Activated CD4-positive, alpha-beta T cell treated with anti-CD3 and anti-CD28 coated beads, Interleukin-2, amount 10 ng/mL, durations not matched to agents 7 days and 5 days (primary cell): Measurements from ENCODE around the gene GRK3. TPM values are rescaled to one million over a fixed set of nuclear protein-coding genes. Genes with fewer than 3 reads are reported as not detected.
A peak's percentile ranks its signal among the peaks of the same experiment; 100 is the strongest.
"Not testable (repeated sequence)": the region's sequence is repeated elsewhere in the genome, so short reads cannot be mapped to it uniquely, and the experiment has no call there.

Experiments
- CTCF ChIA-PET: fragments of 350-600 bp; sonication (Branson Sonifier 250); formaldehyde crosslinking; loops from one replicate; lab custom pipeline; 2021; ENCODE audit warnings: antibody characterized with exemption; lab: Charles Lee
- POLR2A ChIA-PET: fragments of 350-600 bp; sonication (Branson Sonifier 250); formaldehyde crosslinking; loops from one replicate; lab custom pipeline; 2021; ENCODE audit warnings: antibody characterized with exemption; lab: Charles Lee
- DNase-seq: peaks from one replicate; pipeline ENCODE4 v3.0.0-alpha.2; 2020
- H3K27ac Mint-ChIP-seq: one replicate; pipeline ENCODE4 v1.8.0; 2021; ENCODE audit warnings: mild to moderate bottlenecking, moderate library complexity, mixed read lengths
- H3K27me3 Mint-ChIP-seq: one replicate; pipeline ENCODE4 v1.8.0; 2021; ENCODE audit warnings: mixed read lengths
- H3K36me3 Mint-ChIP-seq: one replicate; pipeline ENCODE4 v1.8.0; 2021; ENCODE audit warnings: low read depth, mixed read lengths
- H3K4me1 Mint-ChIP-seq: one replicate; pipeline ENCODE4 v1.8.0; 2021; ENCODE audit warnings: mixed read lengths
- H3K4me3 Mint-ChIP-seq: one replicate; pipeline ENCODE4 v1.8.0; 2021; ENCODE audit warnings: mild to moderate bottlenecking, moderate library complexity, mixed read lengths
- H3K9me3 Mint-ChIP-seq: one replicate; pipeline ENCODE4 v1.8.0; 2021; ENCODE audit warnings: mixed read lengths
- total RNA-seq, 2 experiments: library from RNA; stranded (reverse); gene quantifications; one replicate each; pipeline ENCODE4 v1.2.3, GENCODE V29; 2021

Gene GRK3
- total RNA-seq, 2 experiments from 2014 or later, result 23.4 to 24.2 TPM

- H3K9me3 Mint-ChIP-seq, result no peaks in the 10 kb centered on the region
These were observed 138.2 kb downstream of the GRK3 start for GRCh38 chr22:25702571-25703167.

DNA sequence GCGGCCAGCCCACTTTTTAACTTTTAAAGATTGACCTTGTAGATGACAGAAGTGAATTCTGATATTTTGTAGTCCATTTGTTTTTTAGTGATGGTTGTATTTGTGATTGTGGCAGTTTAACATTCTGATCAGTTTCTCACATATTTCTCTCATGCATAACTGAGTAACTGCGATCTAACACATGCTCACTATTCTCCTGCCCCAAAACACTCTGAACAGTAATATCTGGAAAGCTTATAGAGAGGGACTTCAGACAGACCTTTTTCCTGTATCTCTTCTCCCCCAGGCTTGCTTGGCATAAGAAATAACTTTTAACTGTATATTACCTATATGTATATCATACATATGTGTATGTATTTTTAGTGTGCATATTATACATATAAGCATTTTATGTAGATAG lies 140.2 kb downstream of the GRK3 start:
- Mint-ChIP-seq H3K27me3 (no peaks in the 10 kb centered on the region), H3K9me3 (no peaks in the 10 kb centered on the region), H3K36me3 (peaks cover 58% of the 10 kb centered on the region), H3K4me3 (no peak overlapping the region), H3K4me1 (peaks cover 70% of the 10 kb centered on the region), H3K27ac (no peak overlapping the region)
- POLR2A ChIA-PET, result interaction anchor here (0.6 kb wide), 1 partner anchor 243 kb away, joined by 3 read pairs; no protein-coding TSS in a partner anchor
- CTCF ChIA-PET, result interaction anchor here (0.7 to 2.6 kb wide), 4 partner anchors 8 to 69 kb away, joined by 3 to 14 read pairs (median 6); no protein-coding TSS in a partner anchor
- DNase-seq, result no peak

More at GRCh38 chr22:25702571-25703167, 138.2 kb downstream of the GRK3 start:
- H3K4me3 Mint-ChIP-seq, result peak overlapping the region; percentile 63
- peak; percentile 60 for DNase-seq
- no peaks in the 10 kb centered on the region for H3K27me3 Mint-ChIP-seq
- CTCF ChIA-PET, result interaction anchor here (1.4 to 1.8 kb wide), 2 partner anchors 48 to 70 kb away, joined by 3 to 6 read pairs; no protein-coding TSS in a partner anchor
- H3K36me3 Mint-ChIP-seq, result peaks cover 56% of the 10 kb centered on the region
- H3K27ac Mint-ChIP-seq, result peak overlapping the region; percentile 91
- POLR2A ChIA-PET, result interaction anchor here (0.6 kb wide), 1 partner anchor 155 kb away, joined by 4 read pairs; no protein-coding TSS in a partner anchor
- peaks cover 69% of the 10 kb centered on the region for H3K4me1 Mint-ChIP-seq

DNA sequence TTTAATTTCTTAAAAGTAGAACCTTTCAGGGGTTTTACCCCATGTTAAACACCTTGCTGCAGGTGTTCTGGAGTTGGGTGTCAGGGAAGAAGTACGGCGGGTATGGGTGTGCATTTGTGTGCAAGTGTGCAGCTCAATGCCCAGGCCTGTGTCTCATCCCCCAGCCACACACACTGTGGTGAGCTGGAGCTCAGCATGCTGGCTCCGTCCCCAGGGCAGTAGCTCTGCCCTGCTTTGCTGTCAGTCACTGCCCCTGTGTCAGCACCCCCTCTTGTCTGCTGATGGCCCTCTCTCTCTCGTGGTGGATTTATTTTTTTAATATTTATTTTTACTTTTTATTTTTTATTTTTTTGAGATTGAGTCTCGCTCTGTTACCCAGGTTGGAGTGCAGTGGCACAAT lies 141.7 kb downstream of the GRK3 start:
- Mint-ChIP-seq H3K9me3 (no peaks in the 10 kb centered on the region), H3K27ac (no peak overlapping the region), H3K4me1 (peaks cover 75% of the 10 kb centered on the region), H3K4me3 (no peak overlapping the region), H3K36me3 (peaks cover 60% of the 10 kb centered on the region), H3K27me3 (no peaks in the 10 kb centered on the region)
- CTCF ChIA-PET, result interaction anchor here (1.0 to 2.6 kb wide), 4 partner anchors 10 to 67 kb away, joined by 3 to 14 read pairs (median 6); no protein-coding TSS in a partner anchor
- DNase-seq, result no peak
- POLR2A ChIA-PET, result no interaction called here

- CTCF ChIA-PET, result interaction anchor here (0.7 to 1.3 kb wide), 2 partner anchors 20 to 21 kb away, joined by 3 to 4 read pairs; no protein-coding TSS in a partner anchor
- POLR2A ChIA-PET, H3K9me3 Mint-ChIP-seq, DNase-seq, H3K27me3 Mint-ChIP-seq, H3K27ac Mint-ChIP-seq, H3K4me3 Mint-ChIP-seq: not testable (repeated sequence)
- H3K4me1 Mint-ChIP-seq, result peaks cover 62% of the 10 kb centered on the region
- peaks cover 74% of the 10 kb centered on the region for H3K36me3 Mint-ChIP-seq
These were observed 144.0 kb downstream of the GRK3 start for GRCh38 chr22:25708430-25708829.

DNA sequence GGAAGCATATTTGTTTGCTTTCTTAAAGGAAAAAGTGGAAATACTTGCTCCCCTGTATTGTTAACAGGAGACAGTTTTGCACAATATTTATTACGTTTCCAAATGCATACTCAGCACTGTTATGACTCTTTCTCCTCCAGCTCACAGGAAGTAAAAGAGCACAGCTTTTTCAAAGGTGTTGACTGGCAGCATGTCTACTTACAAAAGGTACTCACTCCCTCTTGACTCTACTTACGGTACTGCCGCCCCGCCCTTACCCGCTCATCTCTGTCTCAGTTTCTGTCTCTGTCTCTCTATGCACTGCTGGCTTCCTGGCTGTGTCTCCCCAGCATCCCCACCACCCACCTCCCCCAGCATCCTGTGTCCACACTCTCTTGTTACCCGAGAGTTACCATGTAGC lies 145.3 kb downstream of the GRK3 start:
- ChIA-PET POLR2A (interaction anchor here (0.7 kb wide), 1 partner anchor 63 kb away, joined by 3 read pairs; no protein-coding TSS in a partner anchor), CTCF (interaction anchor here (1.7 to 1.8 kb wide), 2 partner anchors 17 to 78 kb away, joined by 3 read pairs; no protein-coding TSS in a partner anchor)
- Mint-ChIP-seq H3K27ac (peak overlapping the region; percentile 81), H3K4me1 (peaks cover 51% of the 10 kb centered on the region), H3K27me3 (no peaks in the 10 kb centered on the region), H3K9me3 (no peaks in the 10 kb centered on the region), H3K4me3 (peak overlapping the region; percentile 0), H3K36me3 (peaks cover 72% of the 10 kb centered on the region)
- peak; percentile 54 for DNase-seq

DNA sequence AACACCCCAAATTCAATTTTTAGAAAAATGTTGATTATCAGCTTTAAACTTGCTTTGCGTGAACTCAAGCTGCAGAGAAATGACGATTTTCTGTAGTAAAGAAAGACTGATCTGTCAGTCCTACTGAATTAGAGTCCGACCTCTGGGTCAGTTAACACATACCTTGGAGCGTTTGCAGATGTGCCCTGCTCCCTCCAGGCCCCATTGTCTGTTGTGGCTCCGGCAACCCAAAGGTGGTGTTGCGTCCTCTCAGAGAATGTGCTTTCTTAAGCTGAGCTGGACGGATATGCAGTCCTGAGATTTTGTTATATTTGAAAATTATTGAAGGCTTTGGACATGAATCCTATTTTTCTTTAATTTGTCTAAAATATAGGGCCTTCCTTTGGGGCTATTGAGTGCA lies 146.0 kb downstream of the GRK3 start:
- ChIA-PET CTCF (interaction anchor here (0.6 to 1.8 kb wide), 4 partner anchors 16 to 249 kb away, joined by 3 read pairs; no protein-coding TSS in a partner anchor), POLR2A (no interaction called here)
- DNase-seq, result no peak
- Mint-ChIP-seq H3K9me3 (no peaks in the 10 kb centered on the region), H3K27ac (peak overlapping the region; percentile 81), H3K4me1 (peaks cover 45% of the 10 kb centered on the region), H3K4me3 (no peak overlapping the region), H3K27me3 (no peaks in the 10 kb centered on the region), H3K36me3 (peaks cover 69% of the 10 kb centered on the region)

- H3K36me3 Mint-ChIP-seq, result peaks cover 69% of the 10 kb centered on the region
- no peak overlapping the region for H3K4me3 Mint-ChIP-seq
- CTCF ChIA-PET, result interaction anchor here (0.7 to 2.4 kb wide), 7 partner anchors 14 to 62 kb away, joined by 3 to 9 read pairs (median 3); no protein-coding TSS in a partner anchor
- peaks cover 43% of the 10 kb centered on the region for H3K4me1 Mint-ChIP-seq
- POLR2A ChIA-PET, result no interaction called here
- no peaks in the 10 kb centered on the region for H3K27me3 Mint-ChIP-seq
- no peak overlapping the region for H3K27ac Mint-ChIP-seq
- no peaks in the 10 kb centered on the region for H3K9me3 Mint-ChIP-seq
- DNase-seq, result no peak
These were observed 147.0 kb downstream of the GRK3 start for GRCh38 chr22:25711491-25711890.

- no peak for DNase-seq
- peak overlapping the region; percentile 69 for H3K27ac Mint-ChIP-seq
- ChIA-PET CTCF (interaction anchor here (0.6 to 2.4 kb wide), 6 partner anchors 8 to 213 kb away, joined by 3 to 9 read pairs (median 3); no protein-coding TSS in a partner anchor), POLR2A (no interaction called here)
- no peak overlapping the region for H3K4me3 Mint-ChIP-seq
- H3K4me1 Mint-ChIP-seq, result peaks cover 40% of the 10 kb centered on the region
- no peaks in the 10 kb centered on the region for H3K9me3 Mint-ChIP-seq
- no peaks in the 10 kb centered on the region for H3K27me3 Mint-ChIP-seq
- peaks cover 62% of the 10 kb centered on the region for H3K36me3 Mint-ChIP-seq
These were observed 148.4 kb downstream of the GRK3 start for GRCh38 chr22:25712661-25713400.

DNA sequence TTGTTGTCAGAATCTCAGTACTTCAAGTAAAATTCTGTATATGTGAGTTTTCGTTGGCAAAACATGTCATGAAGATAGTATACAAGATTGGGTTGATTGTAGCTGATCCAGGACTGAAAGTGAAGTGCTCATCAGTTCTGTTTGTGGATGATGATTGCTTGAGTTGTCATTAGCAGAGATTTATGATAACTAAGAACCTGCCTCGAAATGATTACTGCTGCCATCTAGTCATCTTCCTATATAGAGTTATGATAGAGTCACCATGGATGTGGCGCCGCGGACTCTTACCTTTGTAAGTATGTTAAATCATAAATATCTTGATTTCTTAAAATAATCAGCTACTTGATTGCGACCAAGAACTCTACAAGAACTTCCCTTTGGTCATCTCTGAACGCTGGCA lies 149.6 kb downstream of the GRK3 start:
- no peaks in the 10 kb centered on the region for H3K9me3 Mint-ChIP-seq
- H3K27me3 Mint-ChIP-seq, result no peaks in the 10 kb centered on the region
- peaks cover 43% of the 10 kb centered on the region for H3K4me1 Mint-ChIP-seq
- CTCF ChIA-PET, result interaction anchor here (0.9 to 1.4 kb wide), 5 partner anchors 14 to 252 kb away, joined by 3 to 4 read pairs (median 3); no protein-coding TSS in a partner anchor
- DNase-seq, result no peak
- POLR2A ChIA-PET, result no interaction called here
- no peak overlapping the region for H3K27ac Mint-ChIP-seq
- H3K4me3 Mint-ChIP-seq, result no peak overlapping the region
- H3K36me3 Mint-ChIP-seq, result peaks cover 70% of the 10 kb centered on the region

DNA sequence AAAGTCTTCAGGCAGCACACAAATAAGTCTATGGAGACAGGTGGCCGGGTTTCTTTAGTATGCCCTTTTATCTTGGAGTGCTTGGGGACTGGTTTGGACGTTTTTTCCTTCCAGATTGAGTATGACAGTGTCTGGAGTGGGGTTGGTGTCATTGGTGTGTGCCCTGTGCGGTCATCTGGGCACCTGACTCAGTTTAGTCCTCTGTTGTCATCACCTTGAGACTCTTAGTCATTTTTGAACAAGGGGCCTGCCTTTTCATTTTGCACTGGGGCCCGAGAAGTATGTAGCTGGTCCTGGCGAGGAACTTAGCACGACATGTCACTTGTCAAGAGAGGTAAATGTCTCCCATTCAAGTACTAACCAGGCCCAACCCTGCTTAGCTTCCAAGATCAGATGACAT lies 150.3 kb downstream of the GRK3 start:
- DNase-seq, result no peak
- ChIA-PET POLR2A (no interaction called here), CTCF (interaction anchor here (0.9 to 1.4 kb wide), 5 partner anchors 14 to 253 kb away, joined by 3 to 4 read pairs (median 3); no protein-coding TSS in a partner anchor)
- Mint-ChIP-seq H3K36me3 (peaks cover 64% of the 10 kb centered on the region), H3K27ac (no peak overlapping the region), H3K9me3 (no peaks in the 10 kb centered on the region), H3K27me3 (no peaks in the 10 kb centered on the region), H3K4me1 (peaks cover 40% of the 10 kb centered on the region), H3K4me3 (no peak overlapping the region)

DNA sequence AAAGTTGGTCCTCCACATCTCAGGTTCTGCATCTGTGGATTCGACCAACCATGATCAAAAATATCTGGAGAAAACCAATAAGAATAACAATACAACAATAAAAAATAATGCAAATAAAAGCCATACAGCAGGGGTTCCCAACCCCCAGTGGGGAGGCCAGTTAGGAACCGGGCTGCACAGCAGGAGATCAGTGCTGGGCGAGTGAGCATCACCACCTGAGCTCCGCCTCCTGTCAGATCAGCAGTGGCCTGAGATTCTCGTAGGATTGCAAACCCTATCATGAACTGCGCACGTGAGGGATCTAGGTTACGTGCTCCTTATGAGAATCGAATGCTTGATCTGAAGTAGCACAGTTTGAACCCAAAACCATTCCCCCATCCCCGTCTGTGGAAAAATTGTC lies 152.2 kb downstream of the GRK3 start:
- no peak overlapping the region for H3K4me3 Mint-ChIP-seq
- POLR2A ChIA-PET, result no interaction called here
- H3K36me3 Mint-ChIP-seq, result peaks cover 53% of the 10 kb centered on the region
- H3K27me3 Mint-ChIP-seq, result no peaks in the 10 kb centered on the region
- CTCF ChIA-PET, result interaction anchor here (0.6 kb wide), 1 partner anchor 28 kb away, joined by 3 read pairs; no protein-coding TSS in a partner anchor
- no peak for DNase-seq
- H3K9me3 Mint-ChIP-seq, result no peaks in the 10 kb centered on the region
- no peak overlapping the region for H3K27ac Mint-ChIP-seq
- peaks cover 24% of the 10 kb centered on the region for H3K4me1 Mint-ChIP-seq

- Mint-ChIP-seq H3K36me3 (peaks cover 48% of the 10 kb centered on the region), H3K27me3 (no peaks in the 10 kb centered on the region), H3K4me3 (no peak overlapping the region), H3K9me3 (no peaks in the 10 kb centered on the region), H3K27ac (no peak overlapping the region), H3K4me1 (peaks cover 22% of the 10 kb centered on the region)
- ChIA-PET POLR2A (no interaction called here), CTCF (interaction anchor here (0.8 to 1.6 kb wide), 2 partner anchors 14 to 26 kb away, joined by 3 to 4 read pairs; no protein-coding TSS in a partner anchor)
- DNase-seq, result no peak
These were observed 153.8 kb downstream of the GRK3 start for GRCh38 chr22:25718135-25718840.
